ENCODE data around the gene FAM13A. TPM values are rescaled to one million over a fixed set of nuclear protein-coding genes. Genes with fewer than 3 reads are reported as not detected.
"Not testable (repeated sequence)": the region's sequence is repeated elsewhere in the genome, so short reads cannot be mapped to it uniquely, and the experiment has no call there.

The FAM13A gene
- total and polyA plus RNA-seq, 8 donors = 6.0 to 132 (median 45.7) TPM

- TF ChIP-seq POLR2AphosphoS5 (IDR thresholded peaks at IDR 0.05) = no peak
- no peak for TF ChIP-seq CTCF (IDR thresholded peaks at IDR 0.05)
- no peak for TF ChIP-seq EP300 (IDR thresholded peaks at IDR 0.05)
- TF ChIP-seq POLR2A (IDR thresholded peaks at IDR 0.05) = no peak
- Histone ChIP-seq H3K4me1 (peaks cover 3 to 30% (median 8%) of the 10 kb centered on the region in 4 donors), H3K9me3 (no peaks in the 10 kb centered on the region), H3K27me3 (no peaks in the 10 kb centered on the region), H3K4me3 (no peak overlapping the region), H3K27ac (no peak overlapping the region), H3K36me3 (no peaks in the 10 kb centered on the region)
- no peak for DNase-seq
- intact Hi-C loops (cut with DNase I; ENCODE audit: low total_unique reads) = no loop called here
Measured at GRCh38 chr4:88998001-88998400, 59.0 kb downstream of the FAM13A start.

- WGBS, 5 donors = 86 to 100% (median 90%) methylated on average over 1 of the region's 1 CpG
- no peaks in the 10 kb centered on the region for H3K27me3 ChIP-seq
- TF ChIP-seq POLR2A (IDR thresholded peaks at IDR 0.05) (no peak), EP300 (IDR thresholded peaks at IDR 0.05) (no peak), CTCF (IDR thresholded peaks at IDR 0.05) (no peak), POLR2AphosphoS5 (IDR thresholded peaks at IDR 0.05) (no peak)
- H3K9me3 ChIP-seq = no peaks in the 10 kb centered on the region
- H3K4me1 ChIP-seq = peaks cover 0 to 35% (median 2%) of the 10 kb centered on the region in 4 donors
- H3K4me3 ChIP-seq = no peak overlapping the region
- intact Hi-C loops (cut with DNase I; ENCODE audit: low total_unique reads) = no loop called here
- H3K36me3 ChIP-seq = no peaks in the 10 kb centered on the region
- no peak overlapping the region for H3K27ac ChIP-seq
- no peak for DNase-seq
Measured at GRCh38 chr4:88995874-88996273, 61.1 kb downstream of the FAM13A start.

GRCh38 chr4:88995257-88995656, 61.7 kb downstream of the FAM13A start:
- intact Hi-C loops (cut with DNase I; ENCODE audit: low total_unique reads); H3K27ac ChIP-seq: not testable (repeated sequence)
- WGBS, 5 donors = 90 to 100% (median 100%) methylated on average over 1 of the region's 1 CpG

GRCh38 chr4:88993246-88993645, 63.7 kb downstream of the FAM13A start:
- H3K27me3 ChIP-seq = no peaks in the 10 kb centered on the region
- WGBS, 5 donors = 82 to 96% (median 92%) methylated on average over 2 of the region's 2 CpGs
- H3K4me1 ChIP-seq = peaks cover 0 to 34% (median 7%) of the 10 kb centered on the region in 4 donors
- no peaks in the 10 kb centered on the region for H3K9me3 ChIP-seq
- no peak overlapping the region for H3K27ac ChIP-seq
- H3K36me3 ChIP-seq = no peaks in the 10 kb centered on the region
- H3K4me3 ChIP-seq = no peak overlapping the region
- no peak for TF ChIP-seq CTCF (IDR thresholded peaks at IDR 0.05)
- no peak for TF ChIP-seq POLR2A (IDR thresholded peaks at IDR 0.05)
- no peak for TF ChIP-seq EP300 (IDR thresholded peaks at IDR 0.05)
- no peak for TF ChIP-seq POLR2AphosphoS5 (IDR thresholded peaks at IDR 0.05)
- no peak for DNase-seq
- intact Hi-C loops (cut with DNase I; ENCODE audit: low total_unique reads) = no loop called here

More at GRCh38 chr4:88995257-88995656, 61.7 kb downstream of the FAM13A start:
- not testable (repeated sequence) for H3K9me3 ChIP-seq, H3K27me3 ChIP-seq, H3K36me3 ChIP-seq, DNase-seq, H3K4me3 ChIP-seq
- peaks cover 0 to 39% (median 5%) of the 10 kb centered on the region in 4 donors for H3K4me1 ChIP-seq

- Histone ChIP-seq H3K27ac (no peak overlapping the region), H3K27me3 (no peaks in the 10 kb centered on the region), H3K36me3 (no peaks in the 10 kb centered on the region), H3K4me1 (peaks cover 0 to 25% (median 7%) of the 10 kb centered on the region in 4 donors), H3K9me3 (no peaks in the 10 kb centered on the region), H3K4me3 (no peak overlapping the region)
- TF ChIP-seq CTCF (IDR thresholded peaks at IDR 0.05) (no peak), POLR2AphosphoS5 (IDR thresholded peaks at IDR 0.05) (no peak), POLR2A (IDR thresholded peaks at IDR 0.05) (no peak), EP300 (IDR thresholded peaks at IDR 0.05) (no peak)
- intact Hi-C loops (cut with DNase I; ENCODE audit: low total_unique reads) = no loop called here
- no peak for DNase-seq
Measured at GRCh38 chr4:88991746-88992145, 65.2 kb downstream of the FAM13A start.
